Measurements from ENCODE around the gene PTMS. TPM values are rescaled to one million over a fixed set of nuclear protein-coding genes. Genes with fewer than 3 reads are reported as not detected.

PTMS gene
- total and polyA plus RNA-seq, 2 of the 13 experiments (the other 11 are each of a cell fraction or from before 2014, with no cell fraction given), result 40.5 to 82.4 TPM

GRCh38 chr12:6771091-6771495 lies 4.9 kb downstream of the PTMS start:
- Histone ChIP-seq H3K4me3 (replicated peaks in 1 of 3; ENCODE audit: insufficient read depth in 1 of 3, low read depth in 2 of 3, low read length in 3 of 3) (no peak overlapping the region), H3K27ac (ENCODE audit: extremely low read length, insufficient read depth, low read length) (no peak overlapping the region), H3K4me2 (ENCODE audit: low read depth, low read length) (no peak overlapping the region), H3K27me3 (ENCODE audit: control insufficient read depth in 1 of 2, insufficient read depth in 2 of 2, low read length in 2 of 2) (no peaks in the 10 kb centered on the region), H3K36me3 (replicated peaks in 1 of 2; ENCODE audit: control insufficient read depth in 1 of 2, insufficient read depth in 2 of 2, low read length in 2 of 2) (peaks cover 0 to 11% of the 10 kb centered on the region in 2 experiments; a peak in 1 of 5 replicates), H4K20me1 (ENCODE audit: insufficient read depth, low read length) (0 out of 2 replicates have a peak, but pooled peaks cover 6% of the 10 kb centered on the region), H3K79me2 (ENCODE audit: insufficient read depth, low read length) (peaks cover 20% of the 10 kb centered on the region), H3K9ac (ENCODE audit: insufficient read depth, low read depth, low read length) (no peak overlapping the region), H3K9me3 (ENCODE audit: low read length) (no peaks in the 10 kb centered on the region), H3K4me1 (ENCODE audit: insufficient read depth, low read length) (peaks cover 70% of the 10 kb centered on the region), H2AFZ (ENCODE audit: low read length) (no peak overlapping the region)
- FAIRE-seq (no peak), DNase-seq (ENCODE audit: low spot score) (no peak), ATAC-seq (no peak)
- no TSS peak for BruUV-seq (replicated peaks)
- POLR2A ChIA-PET, result interaction anchor here (0.9 to 8.3 kb wide), 3 partner anchors 9 to 47 kb away, joined by 3 to 162 read pairs (median 4); partner anchors contain the start of genes COPS7A and MLF2
- WGBS (ENCODE audit: low lambda C conversion rate), result no CpG with 5 or more reads among the region's 4 CpGs
- in situ Hi-C loops (cut with HindIII; ENCODE audit: extremely low pct_ligation_motif_present, low pct_unique_long_range_greater_than_20kb) (no loop called here), intact Hi-C loops (cut with micrococcal nuclease; ENCODE audit: unreplicated experiment) (no loop called here)
- CTCF ChIA-PET (ENCODE audit: low intra/inter-chr PET ratio, low total read pairs), result no interaction called here
- TF ChIP-seq RARG (CRISPR knock-in tag; IDR thresholded peaks at IDR 0.05; ENCODE audit: low read depth) (no peak), NFAT5 (CRISPR knock-in tag; IDR thresholded peaks at IDR 0.05) (0 out of 2 replicates have a peak, but pooled peaks have one; percentile 22), PHF8 (CRISPR knock-in tag; IDR thresholded peaks at IDR 0.05) (no peak), ZXDC (CRISPR knock-in tag; IDR thresholded peaks at IDR 0.05) (no peak), ZNF687 (CRISPR knock-in tag; IDR thresholded peaks at IDR 0.05) (peak; percentile 39; the same call in 1 of the 2 replicates), HNRNPL (IDR thresholded peaks at IDR 0.05; ENCODE audit: low read depth, low read length) (0 out of 2 replicates have a peak, but pooled peaks have one; percentile 62), ZBTB38 (CRISPR knock-in tag; IDR thresholded peaks at IDR 0.05) (no peak), AGO2 (optimal IDR thresholded peaks at IDR 0.05; ENCODE audit: low read depth, low read length) (peak; percentile 59), ZBTB21 (CRISPR knock-in tag; IDR thresholded peaks at IDR 0.05) (no peak), ZNF263 (CRISPR knock-in tag; IDR thresholded peaks at IDR 0.05) (0 out of 2 replicates have a peak, but pooled peaks have one; percentile 8), NAIF1 (CRISPR knock-in tag; IDR thresholded peaks at IDR 0.05; ENCODE audit: borderline replicate concordance) (no peak)

Measured in HepG2 (cell line).